GM12878 (cell line): ENCODE results near the gene RASIP1. TPM values are rescaled to one million over a fixed set of nuclear protein-coding genes. Genes with fewer than 3 reads are reported as not detected.
"Not testable (repeated sequence)": the region's sequence is repeated elsewhere in the genome, so short reads cannot be mapped to it uniquely, and the experiment has no call there.

Experiments used
- ATAC-seq: fragments of 200-7000 bp; cut with Tn5 transposase; 3 replicates; pipeline ENCODE4 v1.9.1; 2020; ENCODE audit warnings: mild to moderate bottlenecking, moderate library complexity
- BruUV-seq: library from RNA; stranded (reverse); fragments of 400-500 nt; replicated peaks from 2 replicates; lab custom pipeline; 2021; lab: Mats Ljungman, UMichigan
- CTCF ChIA-PET: fragments of 300-600 bp; sonication (Branson Sonifier 250); formaldehyde crosslinking; extraction: SDS; loops from one replicate; lab custom pipeline; 2021; ENCODE audit warnings: inconsistent platforms; lab: Yijun Ruan, JAX
- POLR2A ChIA-PET: fragments of 350-600 bp; formaldehyde crosslinking; extraction: SDS; loops from one replicate; lab custom pipeline; 2021; ENCODE audit warnings: inconsistent platforms; lab: Charles Lee
- RAD21 ChIA-PET: fragments of 300-600 bp; sonication (Branson Sonifier 250); formaldehyde crosslinking; loops from one replicate; lab custom pipeline; 2023; ENCODE audit warnings: antibody characterized with exemption; ENCODE audit not compliant: unreplicated experiment; lab: Charles Lee
- SMC1A ChIA-PET: fragments of 300-600 bp; sonication (Branson Sonifier 250); formaldehyde crosslinking; loops from one replicate; lab custom pipeline; 2023; ENCODE audit not compliant: unreplicated experiment, uncharacterized antibody; lab: Charles Lee
- DNase-seq: peaks from one replicate; pipeline ENCODE4 v3.0.0-alpha.2; 2011; ENCODE audit warnings: low read depth, low spot score
- FAIRE-seq: peaks from 3 replicates; lab custom pipeline; 2011; peaks lifted over from hg19 to GRCh38; lab: Jason Lieb, UNC
- H2AFZ ChIP-seq: 2 replicates; pipeline ENCODE4 v1.6.0; 2011; ENCODE audit warnings: low read depth, low read length, control low read depth; ENCODE audit not compliant: control insufficient read depth
- H3K27ac ChIP-seq: 2 replicates; pipeline ENCODE4 v1.5.1; 2011; ENCODE audit warnings: control low read depth; ENCODE audit not compliant: control insufficient read depth, insufficient read depth
- H3K27me3 ChIP-seq, 2 experiments: replicated peaks in 1 of 2; 2 replicates each; pipeline versions ENCODE4 v1.6.0 to v1.6.1; 2011; ENCODE audit warnings: low read length in 1 of 2; ENCODE audit not compliant: control insufficient read depth in 2 of 2, insufficient read depth in 2 of 2
- H3K36me3 ChIP-seq, 2 experiments: 2 replicates each; pipeline ENCODE4 v1.5.1; 2011; ENCODE audit warnings: low read length in 1 of 2; ENCODE audit not compliant: control insufficient read depth in 2 of 2, insufficient read depth in 2 of 2
- H3K4me1 ChIP-seq: 2 replicates; pipeline ENCODE4 v1.6.1; 2011; ENCODE audit warnings: mild to moderate bottlenecking, low read length, moderate library complexity, mixed read lengths; ENCODE audit not compliant: control insufficient read depth, insufficient read depth
- H3K4me2 ChIP-seq: 2 replicates; pipeline ENCODE4 v1.6.0; 2011; ENCODE audit warnings: control low read depth; ENCODE audit not compliant: control insufficient read depth, insufficient read depth
- H3K4me3 ChIP-seq: fragments of 200-600 bp; sonication (generic); 2 replicates; pipeline ENCODE4 v1.5.1; 2016
- H3K79me2 ChIP-seq: 2 replicates; pipeline ENCODE4 v1.6.0; 2011; ENCODE audit warnings: low read length; ENCODE audit not compliant: control insufficient read depth, insufficient read depth
- H3K9ac ChIP-seq: 2 replicates; pipeline ENCODE4 v1.8.0; 2011; ENCODE audit warnings: low read length, control low read depth, mixed read lengths; ENCODE audit not compliant: control insufficient read depth, insufficient read depth
- H3K9me3 ChIP-seq: replicated peaks from 3 replicates; pipeline ENCODE4 v1.5.1; 2011; ENCODE audit warnings: mild to moderate bottlenecking, low read length; ENCODE audit not compliant: control insufficient read depth, insufficient read depth
- H4K20me1 ChIP-seq: 2 replicates; pipeline ENCODE4 v1.6.0; 2011; ENCODE audit not compliant: control insufficient read depth, insufficient read depth
- MEF2A ChIP-seq: IDR thresholded peaks from 2 replicates; pipeline ENCODE4 v1.6.1; 2011; ENCODE audit warnings: low read depth, mild to moderate bottlenecking, low read length, moderate library complexity; ENCODE audit not compliant: insufficient read depth
- NFYA ChIP-seq: IDR thresholded peaks from 2 replicates; pipeline ENCODE4 v1.6.1; 2011; ENCODE audit warnings: low read depth, mild to moderate bottlenecking, low read length, improper control_type of control experiment, borderline replicate concordance
- NFYB ChIP-seq: IDR thresholded peaks from 2 replicates; pipeline ENCODE4 v1.6.1; 2011; ENCODE audit warnings: low read depth, mild to moderate bottlenecking, low read length, improper control_type of control experiment, moderate library complexity; ENCODE audit not compliant: insufficient read depth
- RAD21 ChIP-seq: IDR thresholded peaks from 2 replicates; pipeline ENCODE4 v1.6.1; 2011; ENCODE audit warnings: mild to moderate bottlenecking, low read depth, low read length, moderate library complexity; ENCODE audit not compliant: insufficient read depth
- RUNX3 ChIP-seq: IDR thresholded peaks from 2 replicates; pipeline ENCODE4 v1.6.1; 2012; ENCODE audit warnings: low read length, inconsistent platforms
- SMAD5 ChIP-seq: IDR thresholded peaks from 2 replicates; pipeline ENCODE4 v1.6.1; 2016; ENCODE audit warnings: antibody characterized with exemption, low read depth
- ZNF217 ChIP-seq: fragments of 450-650 bp; IDR thresholded peaks from 2 replicates; pipeline ENCODE4 v1.6.1; 2017; ENCODE audit warnings: antibody characterized with exemption, mild to moderate bottlenecking
- WGBS: methylation state at CpG from one replicate; pipeline ENCODE4 v1.1.6; 2016; ENCODE audit warnings: low lambda C conversion rate; ENCODE audit not compliant: insufficient replicate concordance, insufficient coverage; ENCODE audit errors: missing lambda C conversion rate; 5-methylcytosine and 5-hydroxymethylcytosine counted together
- in situ Hi-C: fragments of 300-500 bp; cut with MboI; formaldehyde crosslinking; loops from 9 replicates; pipeline ENCODE4 v1.14.3; 2018; ENCODE audit warnings: mixed read lengths
- intact Hi-C: fragments of 100-400 bp; cut with micrococcal nuclease; formaldehyde crosslinking; loops from one replicate; pipeline ENCODE4 v1.14.2; 2022; ENCODE audit not compliant: unreplicated experiment
- polyA plus RNA-seq, 11 experiments: library from polyadenylated mRNA; depleted of rRNA in 4 of 11; unstranded in 6 of 11; stranded (reverse) in 5 of 11; fragments of >200 nt; fragmentation: Nextera tagmentation in 4 of 11; fragmentation: Illumina TruSeq in 1 of 11; extraction: Ambion mirVana in 4 of 11; extraction: Trizol in 1 of 11; gene quantifications; 1 replicate in 1 of 11; 2 replicates in 10 of 11; pipeline versions ENCODE4 v1.2.1 to v1.2.3, GENCODE V29; 2011 to 2016; ENCODE audit warnings: inconsistent platforms in 2 of 11, missing spikeins in 2 of 11, low read depth in 1 of 11
- total RNA-seq, 4 experiments: library from RNA; depleted of rRNA in 3 of 4; stranded (reverse); fragments of >200 nt in 3 of 4; fragmentation: Illumina TruSeq in 1 of 4; extraction: Trizol in 1 of 4; gene quantifications; 2 replicates each; pipeline versions ENCODE4 v1.2.1 to v1.2.3, GENCODE V29; 2013 to 2021
- TF ChIP-seq, protein P1 (sequence below): IDR thresholded peaks from 2 replicates; pipeline ENCODE4 v1.6.1; 2011; ENCODE audit warnings: low read depth, low read length, improper control_type of control experiment, borderline replicate concordance
- TF ChIP-seq, protein P2 (sequence below): fragments of 450-650 bp; IDR thresholded peaks from 2 replicates; pipeline ENCODE4 v1.6.1; 2017; ENCODE audit warnings: mild to moderate bottlenecking, low read depth, inconsistent platforms; ENCODE audit not compliant: poor library complexity, severe bottlenecking
- TF ChIP-seq, protein P3 (sequence below), 3 experiments: IDR thresholded peaks in 2 of 3; conservative IDR thresholded peaks in 1 of 3; 2 replicates each; pipeline ENCODE4 v1.5.1; 2011; ENCODE audit warnings: low read depth in 3 of 3, low read length in 3 of 3, mild to moderate bottlenecking in 3 of 3, control low read depth in 2 of 3, moderate library complexity in 2 of 3, inconsistent platforms in 1 of 3, mixed read lengths in 1 of 3; ENCODE audit not compliant: control insufficient read depth in 2 of 3, insufficient read depth in 1 of 3; ENCODE audit errors: extremely low read depth in 1 of 3

Gene RASIP1
- total and polyA plus RNA-seq, 10 of the 15 experiments (the other 5 are each of a cell fraction or from before 2014, with no cell fraction given): 0.08 TPM; not detected in 9

DNA sequence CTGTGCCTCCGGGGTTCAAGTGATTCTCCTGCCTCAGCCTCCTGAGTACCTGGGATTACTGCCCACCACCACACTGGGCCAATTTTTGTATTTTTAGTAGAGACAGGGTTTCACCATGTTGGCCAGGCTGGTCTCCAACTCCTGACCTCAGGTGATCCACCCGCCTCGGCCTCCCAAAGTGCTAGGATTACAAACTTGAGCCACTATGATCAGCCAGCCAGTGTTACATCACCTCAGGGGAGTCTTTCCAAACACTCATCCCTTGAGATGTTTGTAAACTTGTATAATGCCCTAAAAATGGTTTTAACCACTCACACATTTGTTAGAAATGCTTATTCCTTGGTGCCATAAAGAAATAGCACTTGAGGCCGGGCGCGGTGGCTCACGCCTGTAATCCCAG is 46.0 kb upstream of the RASIP1 start:
- H3K4me1 ChIP-seq, H3K27me3 ChIP-seq, H3K79me2 ChIP-seq, H3K36me3 ChIP-seq, H4K20me1 ChIP-seq, intact Hi-C loops, in situ Hi-C loops, H3K9ac ChIP-seq, BruUV-seq, H3K27ac ChIP-seq, H3K4me3 ChIP-seq, ATAC-seq, FAIRE-seq, H2AFZ ChIP-seq, DNase-seq, H3K9me3 ChIP-seq, H3K4me2 ChIP-seq: not testable (repeated sequence)
- 95% methylated on average over 7 of the region's 7 CpGs for WGBS
- POLR2A ChIA-PET: interaction anchor here (0.7 to 1.1 kb wide), 2 partner anchors 112 to 186 kb away, joined by 3 read pairs; no protein-coding TSS in a partner anchor
- SMC1A ChIA-PET: interaction anchor here (1.0 to 4.1 kb wide), 4 partner anchors 9 to 141 kb away, joined by 3 to 20 read pairs (median 8); partner anchors contain the start of genes CA11 and HSD17B14
- CTCF ChIA-PET: interaction anchor here (2.0 to 26.1 kb wide), 5 partner anchors 9 to 185 kb away, joined by 10 to 520 read pairs (median 27); partner anchors contain the start of genes CA11 and HSD17B14
- RAD21 ChIA-PET: interaction anchor here (0.7 to 1.4 kb wide), 2 partner anchors 55 to 422 kb away, joined by 3 to 5 read pairs; no protein-coding TSS in a partner anchor

DNA sequence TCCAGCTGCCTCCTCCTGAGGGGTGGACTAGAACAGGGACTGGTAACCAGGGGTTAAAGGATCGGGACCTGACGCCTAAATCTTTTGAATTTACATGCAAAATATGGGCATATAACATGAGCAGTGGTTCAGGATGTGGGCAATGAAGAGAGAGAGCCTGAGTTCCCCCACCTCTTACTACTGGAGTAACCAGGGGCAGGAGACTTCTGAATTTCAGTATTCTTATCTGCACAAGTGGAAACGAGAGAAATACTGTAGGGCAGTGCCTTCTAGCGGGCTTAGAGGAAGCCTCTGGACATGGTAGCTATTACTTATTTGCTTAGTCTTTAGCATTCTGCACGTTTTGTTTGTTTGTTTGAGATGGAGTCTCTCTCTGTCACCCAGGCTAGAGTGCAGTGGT is 44.1 kb upstream of the RASIP1 start:
- no peak for FAIRE-seq
- no peak for TF ChIP-seq ZNF217
- TF ChIP-seq, protein P1, sequence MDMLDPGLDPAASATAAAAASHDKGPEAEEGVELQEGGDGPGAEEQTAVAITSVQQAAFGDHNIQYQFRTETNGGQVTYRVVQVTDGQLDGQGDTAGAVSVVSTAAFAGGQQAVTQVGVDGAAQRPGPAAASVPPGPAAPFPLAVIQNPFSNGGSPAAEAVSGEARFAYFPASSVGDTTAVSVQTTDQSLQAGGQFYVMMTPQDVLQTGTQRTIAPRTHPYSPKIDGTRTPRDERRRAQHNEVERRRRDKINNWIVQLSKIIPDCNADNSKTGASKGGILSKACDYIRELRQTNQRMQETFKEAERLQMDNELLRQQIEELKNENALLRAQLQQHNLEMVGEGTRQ: no peak
- TF ChIP-seq, protein P2, sequence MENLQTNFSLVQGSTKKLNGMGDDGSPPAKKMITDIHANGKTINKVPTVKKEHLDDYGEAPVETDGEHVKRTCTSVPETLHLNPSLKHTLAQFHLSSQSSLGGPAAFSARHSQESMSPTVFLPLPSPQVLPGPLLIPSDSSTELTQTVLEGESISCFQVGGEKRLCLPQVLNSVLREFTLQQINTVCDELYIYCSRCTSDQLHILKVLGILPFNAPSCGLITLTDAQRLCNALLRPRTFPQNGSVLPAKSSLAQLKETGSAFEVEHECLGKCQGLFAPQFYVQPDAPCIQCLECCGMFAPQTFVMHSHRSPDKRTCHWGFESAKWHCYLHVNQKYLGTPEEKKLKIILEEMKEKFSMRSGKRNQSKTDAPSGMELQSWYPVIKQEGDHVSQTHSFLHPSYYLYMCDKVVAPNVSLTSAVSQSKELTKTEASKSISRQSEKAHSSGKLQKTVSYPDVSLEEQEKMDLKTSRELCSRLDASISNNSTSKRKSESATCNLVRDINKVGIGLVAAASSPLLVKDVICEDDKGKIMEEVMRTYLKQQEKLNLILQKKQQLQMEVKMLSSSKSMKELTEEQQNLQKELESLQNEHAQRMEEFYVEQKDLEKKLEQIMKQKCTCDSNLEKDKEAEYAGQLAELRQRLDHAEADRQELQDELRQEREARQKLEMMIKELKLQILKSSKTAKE: no peak
- TF ChIP-seq NFYA: no peak
- no peak for TF ChIP-seq SMAD5
- peak; percentile 42; the same call in 1 of the 2 replicates for TF ChIP-seq RAD21
- no peak for TF ChIP-seq RUNX3
- TF ChIP-seq, protein P3, sequence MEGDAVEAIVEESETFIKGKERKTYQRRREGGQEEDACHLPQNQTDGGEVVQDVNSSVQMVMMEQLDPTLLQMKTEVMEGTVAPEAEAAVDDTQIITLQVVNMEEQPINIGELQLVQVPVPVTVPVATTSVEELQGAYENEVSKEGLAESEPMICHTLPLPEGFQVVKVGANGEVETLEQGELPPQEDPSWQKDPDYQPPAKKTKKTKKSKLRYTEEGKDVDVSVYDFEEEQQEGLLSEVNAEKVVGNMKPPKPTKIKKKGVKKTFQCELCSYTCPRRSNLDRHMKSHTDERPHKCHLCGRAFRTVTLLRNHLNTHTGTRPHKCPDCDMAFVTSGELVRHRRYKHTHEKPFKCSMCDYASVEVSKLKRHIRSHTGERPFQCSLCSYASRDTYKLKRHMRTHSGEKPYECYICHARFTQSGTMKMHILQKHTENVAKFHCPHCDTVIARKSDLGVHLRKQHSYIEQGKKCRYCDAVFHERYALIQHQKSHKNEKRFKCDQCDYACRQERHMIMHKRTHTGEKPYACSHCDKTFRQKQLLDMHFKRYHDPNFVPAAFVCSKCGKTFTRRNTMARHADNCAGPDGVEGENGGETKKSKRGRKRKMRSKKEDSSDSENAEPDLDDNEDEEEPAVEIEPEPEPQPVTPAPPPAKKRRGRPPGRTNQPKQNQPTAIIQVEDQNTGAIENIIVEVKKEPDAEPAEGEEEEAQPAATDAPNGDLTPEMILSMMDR (IDR thresholded peaks at IDR 0.05 in 2 of 3, conservative IDR thresholded peaks at IDR 0.05 in 1 of 3; ENCODE audit: control insufficient read depth in 2 of 3, extremely low read depth in 1 of 3, insufficient read depth in 1 of 3, low read depth in 3 of 3, low read length in 3 of 3): peak in 1 of 3 experiments; percentile 22; a peak in 2 of 6 replicates
- TF ChIP-seq MEF2A: no peak
- TF ChIP-seq NFYB: no peak

More for the DNA sequence above, 44.1 kb upstream of the RASIP1 start:
- ChIA-PET POLR2A (interaction anchor here (0.7 kb wide), 1 partner anchor 47 kb away, joined by 3 read pairs; no protein-coding TSS in a partner anchor), CTCF (interaction anchor here (0.6 to 26.1 kb wide), 11 partner anchors 11 to 1268 kb away, joined by 3 to 520 read pairs (median 3); partner anchors contain the start of genes CA11 and HSD17B14), SMC1A (interaction anchor here (1.0 to 4.1 kb wide), 5 partner anchors 11 to 139 kb away, joined by 3 to 20 read pairs (median 6); partner anchors contain the start of gene CA11), RAD21 (interaction anchor here (0.6 to 1.0 kb wide), 3 partner anchors 72 to 403 kb away, joined by 3 to 4 read pairs (median 3); partner anchors contain the start of gene CA11)
- H3K79me2 ChIP-seq: no peaks in the 10 kb centered on the region
- no peak for DNase-seq
- no peak overlapping the region for H3K9ac ChIP-seq
- no peak overlapping the region for H3K4me3 ChIP-seq
- WGBS: 25% methylated on average over 5 of the region's 5 CpGs
- H3K4me1 ChIP-seq: peaks cover 3% of the 10 kb centered on the region; the same call in 1 of the 2 replicates
- H3K9me3 ChIP-seq: no peaks in the 10 kb centered on the region
- H2AFZ ChIP-seq: no peak overlapping the region
- intact Hi-C loops (loop anchor here (5.0 kb wide), 1 partner anchor 122 kb away; no protein-coding TSS in a partner anchor), in situ Hi-C loops (no loop called here)
- no peaks in the 10 kb centered on the region for H4K20me1 ChIP-seq
- H3K4me2 ChIP-seq: no peak overlapping the region
- no TSS peak for BruUV-seq
- no peaks in the 10 kb centered on the region for H3K27me3 ChIP-seq
- ATAC-seq: no peak
- no peaks in the 10 kb centered on the region for H3K36me3 ChIP-seq
- no peak overlapping the region for H3K27ac ChIP-seq
